Right atrium auricular region (tissue), 2 donors: ENCODE results near the gene INPP5B. TPM values are rescaled to one million over a fixed set of nuclear protein-coding genes. Genes with fewer than 3 reads are reported as not detected.
"Not testable (repeated sequence)": the region's sequence is repeated elsewhere in the genome, so short reads cannot be mapped to it uniquely, and the experiment has no call there.

Experiments
- DNase-seq: peaks from one replicate; pipeline ENCODE4 v3.0.0-alpha.2; 2019; ENCODE audit warnings: low spot score
- H3K27ac ChIP-seq, 2 donors: fragments of 200-600 bp; sonication (generic); 1 replicate in 1 of 2; 2 replicates in 1 of 2; pipeline ENCODE4 v1.5.1; 2016 to 2019
- H3K27me3 ChIP-seq, 2 donors: fragments of 200-600 bp; sonication (generic); one replicate each; pipeline versions ENCODE4 v1.5.1 to v1.6.0; 2017 to 2019
- H3K36me3 ChIP-seq: fragments of 200-600 bp; sonication (generic); one replicate; pipeline ENCODE4 v1.5.1; 2016
- H3K4me1 ChIP-seq, 2 donors: fragments of 200-600 bp; sonication (generic); one replicate each; pipeline versions ENCODE4 v1.5.1 to v1.6.0; 2017 to 2019
- H3K4me3 ChIP-seq, 2 donors: fragments of 200-600 bp; sonication (generic); 1 replicate in 1 of 2; 2 replicates in 1 of 2; pipeline ENCODE4 v1.5.1; 2017 to 2019; ENCODE audit warnings: mild to moderate bottlenecking in 1 of 2, moderate library complexity in 1 of 2
- H3K9me3 ChIP-seq, 2 donors: fragments of 200-600 bp; sonication (generic); one replicate each; pipeline ENCODE4 v1.5.1; 2019
- total RNA-seq, 2 donors: library from RNA; depleted of rRNA; stranded (reverse); fragments of >200 nt; gene quantifications; one replicate each; pipeline ENCODE4 v1.1.0, GENCODE V29; 2016
- TF ChIP-seq, protein P1 (sequence below), 2 donors: fragments of 200-600 bp; sonication (generic); IDR thresholded peaks; one replicate each; pipeline ENCODE4 v1.5.1; 2019; ENCODE audit warnings: antibody characterized with exemption in 2 of 2

INPP5B gene
- total RNA-seq, 2 donors from 2014 or later: 13.2 to 16.7 TPM

DNA sequence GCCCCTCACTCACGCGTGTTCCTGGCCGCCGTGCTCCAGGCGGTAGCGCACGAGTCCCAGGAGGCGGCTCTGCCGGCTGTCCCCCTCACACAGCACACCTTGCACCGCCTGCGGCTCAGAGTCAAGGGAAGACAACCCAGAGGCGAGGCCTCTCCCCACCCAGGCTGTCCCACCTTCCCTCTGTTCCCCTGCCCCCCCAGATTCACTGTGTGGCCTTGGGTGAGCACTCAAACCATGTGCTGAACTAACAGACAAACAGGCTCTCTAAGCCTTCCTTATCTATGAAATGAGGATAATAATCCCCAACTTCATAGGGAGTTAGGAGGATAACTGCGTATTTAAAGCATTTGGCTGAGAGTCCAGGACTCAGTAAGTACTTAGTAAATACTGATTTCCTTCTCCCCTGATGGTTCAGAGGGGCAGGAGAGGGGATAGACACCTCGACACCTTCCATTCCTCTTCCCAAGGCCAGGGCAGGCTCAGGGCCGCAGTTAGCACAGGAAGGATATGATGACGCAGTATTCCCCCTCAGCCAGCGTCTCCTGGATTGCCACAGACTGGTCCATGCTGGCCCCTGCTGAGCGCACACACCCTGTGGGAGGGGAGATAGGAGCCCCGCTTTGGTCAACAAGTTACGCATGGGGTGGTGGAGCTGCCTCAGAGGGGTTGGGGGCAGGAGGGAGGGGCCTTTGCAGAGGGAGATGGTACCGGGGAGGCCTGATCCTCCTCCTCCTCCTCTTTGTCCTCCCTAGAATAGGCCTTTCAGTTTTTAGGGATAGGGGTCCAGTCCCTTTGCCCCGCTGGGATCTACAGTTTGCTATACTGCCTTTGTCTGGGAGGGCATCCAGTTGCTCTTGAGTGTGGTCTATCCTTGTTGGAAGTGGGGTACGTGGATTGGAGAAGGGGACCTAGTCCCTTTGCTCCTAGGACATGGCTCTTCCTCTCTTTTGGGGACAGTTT, 830 bp downstream of the INPP5B start:
- TF ChIP-seq, protein P1, sequence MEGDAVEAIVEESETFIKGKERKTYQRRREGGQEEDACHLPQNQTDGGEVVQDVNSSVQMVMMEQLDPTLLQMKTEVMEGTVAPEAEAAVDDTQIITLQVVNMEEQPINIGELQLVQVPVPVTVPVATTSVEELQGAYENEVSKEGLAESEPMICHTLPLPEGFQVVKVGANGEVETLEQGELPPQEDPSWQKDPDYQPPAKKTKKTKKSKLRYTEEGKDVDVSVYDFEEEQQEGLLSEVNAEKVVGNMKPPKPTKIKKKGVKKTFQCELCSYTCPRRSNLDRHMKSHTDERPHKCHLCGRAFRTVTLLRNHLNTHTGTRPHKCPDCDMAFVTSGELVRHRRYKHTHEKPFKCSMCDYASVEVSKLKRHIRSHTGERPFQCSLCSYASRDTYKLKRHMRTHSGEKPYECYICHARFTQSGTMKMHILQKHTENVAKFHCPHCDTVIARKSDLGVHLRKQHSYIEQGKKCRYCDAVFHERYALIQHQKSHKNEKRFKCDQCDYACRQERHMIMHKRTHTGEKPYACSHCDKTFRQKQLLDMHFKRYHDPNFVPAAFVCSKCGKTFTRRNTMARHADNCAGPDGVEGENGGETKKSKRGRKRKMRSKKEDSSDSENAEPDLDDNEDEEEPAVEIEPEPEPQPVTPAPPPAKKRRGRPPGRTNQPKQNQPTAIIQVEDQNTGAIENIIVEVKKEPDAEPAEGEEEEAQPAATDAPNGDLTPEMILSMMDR (IDR thresholded peaks at IDR 0.05): no peak
- peak overlapping the region; percentile 76 to 87 for H3K4me3 ChIP-seq

DNA sequence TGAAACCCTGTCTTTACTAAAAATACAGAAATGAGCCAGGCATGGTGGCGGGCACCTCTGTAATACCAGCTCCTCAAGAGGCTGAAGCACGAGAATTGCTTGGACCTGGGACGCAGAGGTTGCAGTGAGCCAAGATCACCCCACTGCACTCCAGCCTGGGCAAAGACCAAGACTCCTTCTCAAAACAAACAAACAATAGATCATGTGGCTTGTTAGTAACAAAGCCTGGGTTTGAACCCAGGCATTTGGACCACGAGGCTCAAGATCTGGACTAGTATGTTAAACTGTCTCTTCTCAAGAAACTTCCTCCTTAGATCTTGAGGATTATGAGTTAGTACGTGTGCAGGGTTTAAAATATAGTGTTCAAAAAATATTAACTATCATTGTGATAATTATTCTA, 1.6 kb downstream of the INPP5B start:
- Histone ChIP-seq H3K27me3 (no peaks in the 10 kb centered on the region), H3K9me3 (no peaks in the 10 kb centered on the region), H3K27ac (peak overlapping the region; percentile 96 to 97), H3K4me3 (peak overlapping the region; percentile 76 to 87), H3K4me1 (peaks cover 0 to 28% of the 10 kb centered on the region in 2 donors), H3K36me3 (peaks cover 42% of the 10 kb centered on the region)
- DNase-seq: no peak
- TF ChIP-seq, protein P1 (IDR thresholded peaks at IDR 0.05): no peak

More for the DNA sequence above, 830 bp downstream of the INPP5B start:
- H3K27ac ChIP-seq: peak overlapping the region; percentile 96 to 97
- H3K9me3 ChIP-seq: no peaks in the 10 kb centered on the region
- peaks cover 0 to 23% of the 10 kb centered on the region in 2 donors for H3K4me1 ChIP-seq
- H3K27me3 ChIP-seq: no peaks in the 10 kb centered on the region
- peak; percentile 92 for DNase-seq
- peaks cover 34% of the 10 kb centered on the region for H3K36me3 ChIP-seq

DNA sequence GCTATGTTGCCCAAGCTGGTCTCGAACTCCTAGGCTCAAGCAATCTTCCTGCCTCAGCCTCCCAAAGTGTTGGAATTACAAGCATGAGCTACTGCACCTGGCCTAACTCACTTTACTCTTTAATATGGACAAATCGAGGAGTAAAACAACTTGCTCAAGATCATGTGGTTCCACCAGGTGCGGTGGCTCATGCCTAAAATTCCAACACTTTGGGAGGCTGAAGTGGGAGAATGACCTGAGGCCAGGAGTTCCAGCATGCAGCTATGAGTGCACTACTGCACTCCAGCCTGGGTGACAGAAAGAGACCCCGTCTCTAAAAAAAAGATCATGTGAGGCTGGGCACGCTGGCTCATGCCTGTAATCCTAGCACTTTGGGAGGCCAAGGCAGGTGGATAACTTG, 2.0 kb downstream of the INPP5B start:
- peaks cover 46% of the 10 kb centered on the region for H3K36me3 ChIP-seq
- H3K4me1 ChIP-seq: peaks cover 0 to 32% of the 10 kb centered on the region in 2 donors
- no peak overlapping the region for H3K27ac ChIP-seq
- H3K9me3 ChIP-seq: no peaks in the 10 kb centered on the region
- TF ChIP-seq, protein P1 (IDR thresholded peaks at IDR 0.05): no peak
- no peak for DNase-seq
- no peak overlapping the region for H3K4me3 ChIP-seq
- no peaks in the 10 kb centered on the region for H3K27me3 ChIP-seq

DNA sequence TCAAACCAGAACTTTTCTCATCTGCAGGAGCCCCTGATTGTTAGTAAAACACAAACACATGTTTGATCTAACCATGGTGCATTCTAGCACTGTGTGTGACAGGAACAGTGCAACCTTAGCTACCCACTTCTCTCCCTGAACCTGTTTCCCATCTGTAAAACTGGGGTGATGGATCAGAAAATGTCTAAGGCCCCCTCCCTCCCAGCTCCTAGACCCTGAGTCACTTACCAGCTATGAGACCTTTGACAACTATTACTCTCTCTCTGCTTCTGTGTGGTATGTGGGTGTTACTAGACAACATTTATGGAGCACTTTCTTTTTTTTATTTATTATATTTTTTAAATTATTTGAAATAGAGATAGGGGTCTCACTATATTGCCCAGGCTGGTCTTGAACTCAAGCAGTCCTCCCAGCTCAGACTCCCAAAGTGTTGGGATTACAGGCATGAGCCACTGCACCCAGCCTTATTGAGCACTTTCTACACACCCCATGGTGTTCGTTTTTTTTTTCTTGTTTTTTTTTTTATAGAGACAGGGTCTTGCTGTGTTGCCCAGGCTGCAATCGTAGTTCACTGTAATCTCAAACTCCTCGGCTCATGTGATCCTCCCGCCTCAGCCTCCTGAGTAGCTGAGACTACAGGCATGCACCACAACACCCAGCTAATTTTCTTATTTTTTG, 2.6 kb downstream of the INPP5B start:
- no peak for DNase-seq
- TF ChIP-seq, protein P1 (IDR thresholded peaks at IDR 0.05): no peak
- H3K36me3 ChIP-seq: peaks cover 47% of the 10 kb centered on the region

DNA sequence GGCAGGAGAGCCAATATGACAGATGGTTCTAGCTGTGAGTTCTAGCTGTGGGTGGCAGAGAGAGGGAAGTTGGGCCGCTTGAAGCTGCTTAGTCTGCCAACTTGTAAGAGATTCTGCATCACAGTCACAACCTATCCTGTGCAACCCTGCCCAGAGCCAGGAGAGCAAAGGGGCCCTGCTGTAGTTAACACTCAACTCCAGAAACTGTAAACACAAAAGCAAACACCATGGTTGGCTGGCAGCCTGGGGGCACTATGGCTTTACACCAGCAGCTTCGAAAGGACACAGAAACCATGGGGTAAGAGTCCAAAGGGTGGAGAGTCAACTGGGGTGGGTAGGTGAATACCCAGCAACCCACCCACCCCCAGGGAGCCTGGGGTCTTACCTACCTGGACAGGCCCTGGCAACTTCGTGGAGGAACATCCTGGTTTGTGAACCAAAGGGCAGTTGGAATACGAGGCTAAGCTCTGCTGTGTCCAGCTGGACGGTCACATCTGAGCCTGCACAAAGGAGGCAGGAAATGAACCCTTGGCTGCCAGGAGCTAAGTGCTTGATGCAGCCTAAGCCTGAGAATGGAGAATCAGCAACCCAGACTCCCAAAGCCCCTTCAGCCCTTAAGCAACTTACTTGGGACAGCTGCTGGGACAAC, 6.4 kb downstream of the INPP5B start:
- Histone ChIP-seq H3K9me3 (no peaks in the 10 kb centered on the region), H3K4me1 (peaks cover 0 to 16% of the 10 kb centered on the region in 2 donors), H3K36me3 (peaks cover 78% of the 10 kb centered on the region), H3K4me3 (no peak overlapping the region), H3K27me3 (no peaks in the 10 kb centered on the region), H3K27ac (peak overlapping the region in 1 of 2 donors; percentile 51)
- DNase-seq: no peak
- TF ChIP-seq, protein P1 (IDR thresholded peaks at IDR 0.05): no peak

More for the DNA sequence above, 2.6 kb downstream of the INPP5B start:
- no peaks in the 10 kb centered on the region for H3K27me3 ChIP-seq
- H3K27ac ChIP-seq: no peak overlapping the region
- peaks cover 0 to 34% of the 10 kb centered on the region in 2 donors for H3K4me1 ChIP-seq
- H3K9me3 ChIP-seq: no peaks in the 10 kb centered on the region
- H3K4me3 ChIP-seq: no peak overlapping the region

DNA sequence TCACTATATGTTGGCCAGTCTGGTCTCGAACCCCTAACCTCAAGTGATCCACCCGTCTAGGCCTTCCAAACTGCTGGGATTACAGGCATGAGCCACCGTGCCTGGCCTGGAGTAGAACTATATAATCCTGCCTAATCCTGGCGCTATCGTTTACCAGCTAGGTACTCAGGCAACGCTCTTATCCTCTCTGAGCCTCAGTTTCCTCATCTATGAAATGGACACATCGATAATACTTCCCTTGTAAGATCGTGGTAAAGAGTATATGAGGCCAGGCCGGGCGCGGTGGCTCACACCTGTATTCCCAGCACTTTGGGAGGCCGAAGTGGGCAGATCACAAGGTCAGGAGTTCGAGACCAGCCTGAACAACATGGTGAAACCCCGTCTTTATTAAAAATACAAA, 10.1 kb downstream of the INPP5B start:
- peaks cover 60% of the 10 kb centered on the region for H3K36me3 ChIP-seq
- DNase-seq, H3K9me3 ChIP-seq, H3K27me3 ChIP-seq, H3K4me3 ChIP-seq, H3K27ac ChIP-seq: not testable (repeated sequence)
- H3K4me1 ChIP-seq: peaks cover 0 to 16% of the 10 kb centered on the region in 2 donors
